Measurements from ENCODE around the gene TMEM179B.

- TF ChIP-seq, protein P1, sequence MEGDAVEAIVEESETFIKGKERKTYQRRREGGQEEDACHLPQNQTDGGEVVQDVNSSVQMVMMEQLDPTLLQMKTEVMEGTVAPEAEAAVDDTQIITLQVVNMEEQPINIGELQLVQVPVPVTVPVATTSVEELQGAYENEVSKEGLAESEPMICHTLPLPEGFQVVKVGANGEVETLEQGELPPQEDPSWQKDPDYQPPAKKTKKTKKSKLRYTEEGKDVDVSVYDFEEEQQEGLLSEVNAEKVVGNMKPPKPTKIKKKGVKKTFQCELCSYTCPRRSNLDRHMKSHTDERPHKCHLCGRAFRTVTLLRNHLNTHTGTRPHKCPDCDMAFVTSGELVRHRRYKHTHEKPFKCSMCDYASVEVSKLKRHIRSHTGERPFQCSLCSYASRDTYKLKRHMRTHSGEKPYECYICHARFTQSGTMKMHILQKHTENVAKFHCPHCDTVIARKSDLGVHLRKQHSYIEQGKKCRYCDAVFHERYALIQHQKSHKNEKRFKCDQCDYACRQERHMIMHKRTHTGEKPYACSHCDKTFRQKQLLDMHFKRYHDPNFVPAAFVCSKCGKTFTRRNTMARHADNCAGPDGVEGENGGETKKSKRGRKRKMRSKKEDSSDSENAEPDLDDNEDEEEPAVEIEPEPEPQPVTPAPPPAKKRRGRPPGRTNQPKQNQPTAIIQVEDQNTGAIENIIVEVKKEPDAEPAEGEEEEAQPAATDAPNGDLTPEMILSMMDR (IDR thresholded peaks at IDR 0.05): no peak
- no peak for TF ChIP-seq POLR2A (IDR thresholded peaks at IDR 0.05)
Measured at GRCh38 chr11:62796281-62796680, 9.1 kb downstream of the TMEM179B start.
